Stimulated activated CD8-positive, alpha-beta memory T cell treated with anti-CD3 and anti-CD28 coated beads, Interleukin-2, amount 100 ng/mL, for 48 hours (primary cell): ENCODE measurements around the gene HOXC6.

Experiments
- DNase-seq, 2 donors: peaks; one replicate each; pipeline ENCODE4 v3.0.0-alpha.2; 2020; ENCODE audit warnings: low read depth in 2 of 2

Gene HOXC6

DNA sequence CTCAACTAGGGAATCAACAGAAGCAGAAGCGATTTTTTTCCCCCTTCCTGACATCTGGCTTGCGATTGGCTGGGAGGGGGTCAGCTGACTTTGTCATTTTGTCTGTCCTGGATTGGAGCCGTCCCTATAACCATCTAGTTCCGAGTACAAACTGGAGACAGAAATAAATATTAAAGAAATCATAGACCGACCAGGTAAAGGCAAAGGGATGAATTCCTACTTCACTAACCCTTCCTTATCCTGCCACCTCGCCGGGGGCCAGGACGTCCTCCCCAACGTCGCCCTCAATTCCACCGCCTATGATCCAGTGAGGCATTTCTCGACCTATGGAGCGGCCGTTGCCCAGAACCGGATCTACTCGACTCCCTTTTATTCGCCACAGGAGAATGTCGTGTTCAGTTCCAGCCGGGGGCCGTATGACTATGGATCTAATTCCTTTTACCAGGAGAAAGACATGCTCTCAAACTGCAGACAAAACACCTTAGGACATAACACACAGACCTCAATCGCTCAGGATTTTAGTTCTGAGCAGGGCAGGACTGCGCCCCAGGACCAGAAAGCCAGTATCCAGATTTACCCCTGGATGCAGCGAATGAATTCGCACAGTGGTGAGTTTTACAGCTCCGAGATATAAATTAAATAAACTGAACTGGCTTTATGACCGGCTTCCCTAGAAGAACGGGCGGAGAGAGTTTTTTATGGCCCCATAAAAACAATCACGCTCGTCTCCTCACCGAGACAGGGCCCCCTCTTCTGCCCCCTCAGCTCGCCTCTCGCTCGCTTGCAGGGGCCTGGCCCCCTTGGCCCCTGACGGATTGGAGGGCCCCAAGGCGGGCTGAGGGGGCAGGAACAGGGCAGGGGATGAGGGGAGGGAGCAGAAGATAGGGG, at the start of gene HOXC6:
Gene HOXC6, plus strand, starts transcription at position 127 of the 888 bp plus-strand sequence. Its CDS starts 82 bp downstream, at position 209.
- no peak for DNase-seq

DNA sequence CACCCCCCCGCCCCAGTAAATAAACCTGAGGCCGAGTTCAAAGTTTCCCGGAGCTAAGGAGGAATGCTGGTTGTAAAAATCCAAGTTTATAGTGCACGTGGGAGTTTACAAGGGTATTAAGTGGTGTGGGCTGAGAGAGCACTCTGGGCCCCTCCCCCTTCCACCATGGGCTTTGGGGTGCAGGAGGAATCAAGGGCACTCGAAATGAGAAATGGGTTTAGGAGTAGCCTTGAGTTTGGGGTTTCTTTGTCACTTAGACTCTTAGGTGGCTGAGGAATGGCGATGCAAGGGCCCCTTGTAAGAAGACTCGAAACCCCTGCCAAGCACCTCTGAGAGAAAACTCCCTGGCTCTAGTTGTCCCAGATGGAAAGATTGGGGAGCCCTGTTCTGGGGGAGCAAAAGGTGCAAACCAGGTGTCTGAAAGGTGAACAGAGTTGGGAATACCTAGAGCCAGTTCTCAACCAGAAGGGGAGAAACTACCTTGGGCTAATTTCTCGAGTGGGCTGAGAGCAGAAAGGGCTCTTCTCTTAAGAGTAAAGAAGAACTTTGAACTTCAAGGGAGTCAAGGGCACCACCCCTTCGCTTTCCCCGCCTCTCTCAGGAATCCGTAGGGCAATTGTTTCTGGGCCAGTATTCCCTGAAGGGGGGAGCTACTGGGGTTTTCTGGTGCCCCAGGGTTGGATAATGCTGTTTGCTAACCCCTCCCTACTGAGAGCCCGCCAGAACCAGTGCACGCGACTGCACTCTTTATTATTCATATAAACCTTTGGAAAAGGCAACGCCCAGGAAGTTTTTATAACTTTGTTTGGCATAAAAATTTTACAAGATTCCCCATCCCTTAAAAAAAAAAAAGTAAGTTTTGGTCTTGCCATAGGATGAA, 49.5 kb upstream of the HOXC6 start:
- DNase-seq = no peak

DNA sequence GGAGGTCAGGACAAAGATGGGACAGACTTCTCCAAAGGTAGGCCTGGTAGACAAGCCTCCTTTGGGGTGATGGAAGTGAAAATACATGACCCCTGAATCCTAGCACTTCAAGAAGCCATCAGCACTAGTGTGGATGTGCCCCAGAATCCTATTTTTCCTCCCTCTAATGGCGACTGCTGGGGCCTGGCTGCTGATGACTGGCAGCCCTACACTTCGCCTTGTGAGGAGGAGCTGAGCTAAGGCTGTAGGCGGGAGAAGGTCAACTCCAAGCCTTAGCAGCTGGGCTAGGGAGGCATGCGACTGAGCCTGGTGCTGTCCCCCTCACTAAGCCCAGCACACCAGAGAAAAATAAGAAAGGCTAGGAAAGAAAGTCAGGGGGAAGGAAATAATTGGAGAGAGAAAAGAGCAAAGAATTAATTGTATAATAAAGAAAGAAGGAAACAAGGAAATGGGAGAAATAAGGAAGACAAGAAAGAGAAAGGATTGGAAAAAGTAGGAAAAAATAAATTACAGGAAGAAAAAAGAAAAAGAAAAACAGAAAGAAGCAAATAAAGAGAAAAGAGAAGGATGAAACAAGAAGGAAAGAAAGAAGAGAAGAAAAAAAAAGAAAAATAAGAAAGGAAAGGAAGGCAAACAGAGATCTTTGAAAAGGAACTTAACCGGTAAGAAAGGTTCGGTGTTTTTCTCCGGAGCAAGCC, 48.0 kb upstream of the HOXC6 start:
- DNase-seq = no peak

DNA sequence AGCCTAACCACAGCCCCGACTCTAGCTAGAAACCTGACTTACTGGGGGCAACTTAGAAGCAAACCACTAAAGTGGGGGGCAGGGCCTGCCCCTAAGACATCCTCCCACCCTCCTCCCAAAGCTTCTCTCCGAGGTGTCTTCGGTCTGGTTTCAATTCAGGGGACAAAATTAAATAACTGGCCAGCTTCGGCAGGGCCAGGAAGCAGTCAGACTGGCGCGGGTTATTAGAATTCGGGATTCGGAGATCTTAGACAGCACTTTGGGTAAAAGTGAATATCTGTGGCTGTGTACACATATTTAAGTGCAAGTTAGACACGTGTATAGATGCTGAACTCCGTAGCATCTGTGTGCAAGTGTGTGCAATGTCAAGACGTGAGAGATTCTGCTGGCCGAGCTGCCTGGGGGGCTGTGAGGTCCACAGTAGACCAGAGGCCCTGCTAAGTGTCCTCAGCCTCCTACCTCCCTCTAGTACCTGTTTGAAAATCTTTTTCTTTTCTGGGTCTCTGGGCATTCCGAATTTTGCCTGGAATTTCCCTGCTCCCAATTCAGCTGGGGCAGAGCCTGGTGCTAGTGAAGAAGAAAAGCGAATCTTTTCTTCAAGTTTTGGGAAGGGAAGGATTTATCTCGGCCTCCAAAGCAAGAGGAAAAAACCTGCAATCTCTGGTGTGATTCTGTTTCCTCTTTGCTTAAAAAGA, 47.3 kb upstream of the HOXC6 start:
- no peak for DNase-seq

DNA sequence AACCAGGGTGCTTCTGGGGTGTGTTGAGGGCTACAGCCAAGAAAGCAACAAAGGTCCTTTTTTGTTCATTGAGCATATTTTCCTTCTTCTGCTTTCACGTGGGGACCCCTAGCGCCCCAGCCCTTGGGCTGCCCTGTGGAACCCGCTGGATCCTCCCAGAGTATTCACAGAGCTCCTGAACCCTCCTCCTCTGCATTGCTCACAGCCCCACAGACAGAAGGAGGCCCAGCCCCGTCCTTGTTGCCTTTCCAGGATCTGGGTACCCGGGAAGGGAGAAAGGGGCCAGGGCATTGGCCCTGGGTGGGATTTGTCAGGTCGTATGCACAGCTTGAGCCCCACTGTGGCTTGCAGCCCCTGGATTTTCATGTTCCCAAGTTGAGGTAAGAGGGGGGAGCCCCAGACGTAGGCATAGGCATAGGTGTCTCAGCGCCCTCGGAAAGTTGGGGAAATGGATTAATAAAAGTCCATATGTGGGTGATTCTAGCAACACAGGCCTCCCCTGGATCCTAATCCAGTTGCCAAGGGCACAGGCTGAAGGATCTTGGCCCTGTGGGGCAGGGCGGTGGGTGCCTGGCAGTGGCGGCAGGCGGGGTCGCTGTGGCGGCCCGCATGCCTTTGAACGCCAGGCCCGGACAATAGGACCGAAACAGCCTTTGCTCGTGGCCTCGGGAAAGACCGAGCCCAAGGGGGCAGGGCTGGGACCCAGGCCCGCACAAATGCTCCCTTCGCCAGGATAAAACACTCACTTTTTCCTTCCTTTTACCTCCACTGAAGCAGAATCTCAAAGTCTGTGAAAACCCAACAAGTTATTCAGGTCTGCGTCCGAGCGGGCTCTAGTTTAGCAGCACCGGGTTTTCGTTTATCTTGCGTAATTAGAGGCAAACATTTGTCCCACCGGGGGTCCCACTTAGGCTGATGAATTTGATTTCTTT, 46.3 kb upstream of the HOXC6 start:
- DNase-seq = no peak

DNA sequence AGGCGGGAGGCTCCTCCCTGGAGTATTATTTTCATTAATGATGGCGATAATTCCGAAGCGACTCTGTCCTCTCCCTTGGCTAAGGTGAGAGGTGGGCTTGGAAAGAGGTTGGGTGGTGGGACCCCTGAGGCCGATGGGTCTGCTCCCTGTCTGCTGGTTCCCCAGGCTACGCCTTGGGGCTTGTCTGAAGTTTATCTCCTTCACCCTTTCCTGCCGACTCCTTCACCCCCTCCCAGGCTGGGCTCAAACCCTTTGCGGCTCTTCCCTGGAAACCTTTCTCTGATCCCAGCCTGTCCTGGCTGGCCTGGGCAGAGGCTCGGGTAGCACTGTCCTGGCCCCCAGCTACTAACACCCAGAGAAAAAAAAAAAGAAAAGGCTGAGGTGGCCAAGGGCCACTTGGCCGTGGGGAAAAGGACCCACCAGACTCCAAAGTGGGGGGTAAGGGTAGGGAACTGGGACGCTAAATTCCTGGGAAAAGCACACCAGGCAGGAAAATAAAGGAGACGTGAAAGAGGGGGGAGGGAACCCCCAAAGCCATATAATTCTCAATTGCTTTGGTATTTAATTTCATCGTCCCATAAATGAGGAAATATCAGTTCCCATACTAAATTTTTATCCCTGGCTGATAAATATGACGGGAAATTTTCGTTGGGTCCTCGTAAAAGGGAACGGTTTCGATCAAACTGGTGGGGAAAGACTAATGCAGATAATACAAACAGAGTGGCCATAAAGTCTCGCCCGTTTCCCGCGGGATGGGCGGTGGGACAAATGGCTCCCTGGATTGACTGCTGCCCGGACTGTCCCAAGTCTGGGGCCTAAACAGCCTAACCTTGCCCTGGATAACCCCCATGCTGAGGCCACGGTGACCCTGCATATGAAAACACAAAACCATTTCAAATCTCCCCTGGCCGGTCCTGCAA, 45.3 kb upstream of the HOXC6 start:
- no peak for DNase-seq

DNA sequence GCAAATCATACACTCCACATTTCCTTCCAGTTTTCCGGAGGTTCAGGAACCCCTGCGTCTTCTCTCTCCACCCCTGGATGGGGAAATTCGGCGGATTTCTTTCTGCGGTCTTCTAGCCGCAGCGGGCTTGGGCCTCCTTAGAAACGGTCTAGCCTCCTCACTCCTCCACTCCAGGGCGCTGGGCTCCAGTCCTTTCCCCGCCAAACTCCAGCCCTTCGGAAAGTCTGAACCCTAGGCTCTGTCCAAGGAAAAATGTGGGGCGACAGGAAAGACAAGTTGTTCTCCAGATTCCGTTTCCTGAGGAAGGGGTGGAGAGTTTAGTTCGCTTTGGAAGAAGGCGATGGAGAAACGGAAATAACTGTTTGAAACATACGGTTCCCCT, 44.7 kb upstream of the HOXC6 start:
- DNase-seq = no peak

DNA sequence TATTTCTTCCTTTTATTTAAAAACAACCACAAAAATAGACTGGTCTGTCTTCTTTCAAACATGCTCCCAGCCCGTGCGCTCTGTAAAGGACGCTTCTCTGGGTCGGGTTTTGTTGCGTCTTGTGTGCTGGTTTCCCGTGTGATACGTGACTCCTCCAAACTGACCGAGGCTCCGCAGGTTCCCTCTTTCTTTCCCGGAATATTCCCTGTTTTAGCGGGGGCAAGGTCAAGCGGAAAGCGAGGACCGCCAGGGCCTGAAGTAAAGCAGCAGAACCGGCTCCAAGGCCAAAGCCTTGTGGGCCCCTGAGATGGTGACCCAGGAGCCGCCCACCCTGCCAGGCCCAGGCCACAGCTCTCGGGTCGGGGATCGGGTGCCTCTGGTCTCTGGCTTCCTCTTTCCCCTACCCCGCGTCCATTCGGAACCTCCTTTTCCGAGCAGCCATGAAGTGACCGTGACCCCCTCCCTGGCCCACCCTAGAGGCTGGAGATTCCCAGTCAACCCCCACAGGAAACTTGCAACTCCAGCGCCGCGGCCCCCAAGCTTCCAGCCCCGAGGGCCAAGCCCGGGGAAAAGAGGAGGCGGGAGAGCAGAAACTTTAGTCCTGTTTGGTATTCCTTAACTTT, 44.2 kb upstream of the HOXC6 start:
- DNase-seq = no peak

DNA sequence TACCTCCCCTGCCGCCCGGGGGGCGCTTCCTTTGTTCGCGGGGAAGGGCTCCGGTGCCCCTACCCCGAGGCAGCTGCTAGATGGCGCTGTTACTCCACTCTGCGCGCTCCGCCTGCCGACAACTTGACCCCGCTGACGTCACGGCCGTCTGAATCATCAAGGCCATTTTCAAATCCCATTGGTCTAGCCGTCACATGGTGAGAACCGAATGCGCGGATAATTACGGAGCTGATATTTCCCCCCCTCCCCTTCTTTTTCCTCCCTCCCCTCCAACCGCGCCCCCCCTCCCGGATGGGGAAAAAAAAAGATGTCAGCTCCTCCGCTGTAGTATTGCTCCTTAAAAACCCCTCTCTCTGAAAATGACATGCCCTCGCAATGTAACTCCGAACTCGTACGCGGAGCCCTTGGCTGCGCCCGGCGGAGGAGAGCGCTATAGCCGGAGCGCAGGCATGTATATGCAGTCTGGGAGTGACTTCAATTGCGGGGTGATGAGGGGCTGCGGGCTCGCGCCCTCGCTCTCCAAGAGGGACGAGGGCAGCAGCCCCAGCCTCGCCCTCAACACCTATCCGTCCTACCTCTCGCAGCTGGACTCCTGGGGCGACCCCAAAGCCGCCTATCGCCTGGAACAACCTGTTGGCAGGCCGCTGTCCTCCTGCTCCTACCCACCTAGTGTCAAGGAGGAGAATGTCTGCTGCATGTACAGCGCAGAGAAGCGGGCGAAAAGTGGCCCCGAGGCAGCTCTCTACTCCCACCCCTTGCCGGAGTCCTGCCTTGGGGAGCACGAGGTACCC, 43.1 kb upstream of the HOXC6 start, which contains the start of gene HOXC10:
Gene HOXC10, plus strand, starts transcription at position 246 of the 791 bp plus-strand sequence. Its CDS starts 114 bp downstream, at position 360.
- DNase-seq = peak; percentile 84 to 86

DNA sequence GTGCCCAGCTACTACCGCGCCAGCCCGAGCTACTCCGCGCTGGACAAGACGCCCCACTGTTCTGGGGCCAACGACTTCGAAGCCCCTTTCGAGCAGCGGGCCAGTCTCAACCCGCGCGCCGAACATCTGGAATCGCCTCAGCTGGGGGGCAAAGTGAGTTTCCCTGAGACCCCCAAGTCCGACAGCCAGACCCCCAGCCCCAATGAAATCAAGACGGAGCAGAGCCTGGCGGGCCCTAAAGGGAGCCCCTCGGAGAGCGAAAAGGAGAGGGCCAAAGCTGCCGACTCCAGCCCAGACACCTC, 42.6 kb upstream of the HOXC6 start:
- DNase-seq = no peak

DNA sequence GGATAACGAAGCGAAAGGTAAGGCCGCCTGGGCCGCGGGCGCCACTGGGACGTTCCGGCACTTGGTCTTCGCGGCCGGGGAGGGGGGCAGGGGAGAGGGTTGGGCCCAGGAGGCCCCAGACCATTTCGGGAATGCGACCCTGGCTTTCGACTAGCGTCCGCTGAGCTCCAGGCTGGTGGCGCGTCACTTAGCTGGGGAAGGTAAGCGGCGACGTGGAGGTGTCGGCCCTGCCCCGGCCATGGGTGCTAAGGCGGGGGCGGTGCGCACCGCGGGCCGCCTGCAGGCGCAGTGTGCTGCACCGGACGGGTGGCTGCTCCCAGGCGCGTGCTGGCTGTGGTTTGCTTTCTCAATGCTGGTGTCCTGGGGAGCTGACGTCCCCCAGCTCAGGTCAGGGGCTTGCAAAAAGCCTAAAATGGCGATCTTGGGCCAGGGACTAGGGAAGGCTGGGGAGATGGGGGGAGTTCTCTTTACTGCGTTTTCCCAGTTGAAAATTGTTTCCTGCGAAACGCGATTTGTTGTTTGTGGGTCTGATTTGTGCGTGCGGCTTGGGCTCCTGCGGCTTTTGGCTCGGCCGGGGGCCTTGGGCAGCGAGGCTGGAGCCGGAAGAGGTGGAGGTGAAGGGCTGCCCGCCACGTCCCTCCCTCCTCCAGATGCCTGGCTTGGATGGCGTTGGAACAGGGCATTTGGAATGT, 42.1 kb upstream of the HOXC6 start:
- no peak for DNase-seq

DNA sequence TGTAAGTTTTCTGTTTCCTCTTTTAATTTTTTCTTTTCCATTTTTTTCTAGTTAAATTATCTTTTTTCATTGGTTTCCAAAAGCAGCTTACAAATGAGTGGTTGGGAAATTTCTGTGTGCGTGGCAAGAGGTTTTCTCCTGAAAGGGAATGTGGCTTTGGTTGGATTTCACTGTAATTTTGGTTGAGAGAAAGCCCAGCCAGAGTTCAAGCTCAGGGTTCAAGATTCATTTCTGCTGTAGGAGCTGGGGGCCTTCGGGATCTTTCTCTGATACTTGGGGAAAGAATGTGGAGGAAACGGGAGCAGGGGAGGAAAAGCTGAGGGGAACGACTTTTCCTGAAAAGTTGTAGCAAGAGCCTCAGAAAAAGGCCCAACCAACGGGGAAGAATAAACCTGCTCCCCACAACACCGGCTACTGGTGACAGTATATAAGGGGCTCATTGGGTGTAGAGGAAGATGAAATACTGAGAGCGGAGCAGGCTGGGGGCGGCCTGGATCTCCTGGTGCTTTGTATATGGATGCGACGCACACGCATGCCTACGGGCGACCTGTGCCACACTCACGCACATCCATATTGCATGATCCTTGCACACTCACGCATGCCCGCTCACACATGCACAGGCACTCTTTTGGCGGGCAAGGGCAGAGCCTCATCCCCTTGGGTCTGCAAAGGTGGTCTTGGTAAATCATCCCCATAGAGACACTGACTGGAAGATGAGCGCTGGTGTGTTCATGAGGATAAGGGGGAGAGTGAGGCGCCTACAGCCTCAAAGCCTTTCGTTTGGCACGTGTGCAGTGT, 41.4 kb upstream of the HOXC6 start:
- no peak for DNase-seq

DNA sequence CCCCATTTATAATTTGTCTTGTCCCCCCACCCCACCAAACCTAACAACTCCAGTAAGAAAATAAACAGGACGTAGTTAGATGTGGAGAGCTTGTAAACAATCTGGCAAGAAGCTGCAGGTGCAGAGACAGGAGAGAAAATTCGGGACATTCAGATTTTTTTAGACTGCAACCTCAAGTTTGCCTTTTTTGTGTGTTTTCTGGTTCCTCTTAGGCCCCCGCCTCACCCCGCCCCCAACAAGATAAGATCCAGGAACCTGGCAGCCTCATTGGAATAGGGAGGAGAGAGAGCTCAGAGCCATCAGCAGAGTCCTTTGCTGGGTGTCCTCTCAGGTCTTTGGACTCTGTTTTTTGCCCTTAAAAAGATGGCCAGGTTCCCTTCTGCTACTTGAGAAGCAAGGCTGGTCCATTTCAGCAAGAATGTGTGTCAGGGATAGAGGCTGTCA, 40.4 kb upstream of the HOXC6 start:
- DNase-seq = no peak

DNA sequence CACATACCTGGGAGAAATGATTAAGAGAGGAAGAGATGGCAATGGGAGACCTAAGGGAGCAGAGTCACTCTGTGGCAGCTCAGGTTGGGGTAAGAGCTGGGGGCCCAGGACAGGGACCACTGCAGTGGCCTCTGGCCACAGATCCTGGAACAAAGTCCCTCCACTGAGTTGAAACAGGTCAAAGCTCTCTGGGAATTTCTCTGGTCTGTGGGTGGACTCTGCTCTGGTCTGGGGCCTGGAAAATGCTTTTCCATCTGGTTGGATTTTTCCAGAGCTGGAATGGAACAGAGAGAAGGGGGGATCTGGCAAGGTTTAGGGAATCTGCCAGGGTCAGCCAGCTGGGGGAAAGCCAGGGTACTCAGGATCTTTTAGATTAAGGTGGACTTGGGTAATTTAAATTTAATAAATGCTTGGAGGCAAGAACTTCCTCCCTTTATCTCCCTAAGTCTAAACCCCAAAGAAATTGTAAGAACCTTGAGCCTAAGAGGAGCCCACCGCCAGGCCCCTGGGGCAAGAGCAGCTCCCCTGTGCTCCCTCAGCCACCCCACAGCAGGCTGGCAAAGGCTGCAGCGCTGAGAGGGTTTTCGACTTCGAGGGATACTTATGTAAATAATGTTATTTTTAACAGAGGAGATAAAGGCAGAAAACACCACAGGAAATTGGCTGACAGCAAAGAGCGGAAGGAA, 39.6 kb upstream of the HOXC6 start:
- no peak for DNase-seq

DNA sequence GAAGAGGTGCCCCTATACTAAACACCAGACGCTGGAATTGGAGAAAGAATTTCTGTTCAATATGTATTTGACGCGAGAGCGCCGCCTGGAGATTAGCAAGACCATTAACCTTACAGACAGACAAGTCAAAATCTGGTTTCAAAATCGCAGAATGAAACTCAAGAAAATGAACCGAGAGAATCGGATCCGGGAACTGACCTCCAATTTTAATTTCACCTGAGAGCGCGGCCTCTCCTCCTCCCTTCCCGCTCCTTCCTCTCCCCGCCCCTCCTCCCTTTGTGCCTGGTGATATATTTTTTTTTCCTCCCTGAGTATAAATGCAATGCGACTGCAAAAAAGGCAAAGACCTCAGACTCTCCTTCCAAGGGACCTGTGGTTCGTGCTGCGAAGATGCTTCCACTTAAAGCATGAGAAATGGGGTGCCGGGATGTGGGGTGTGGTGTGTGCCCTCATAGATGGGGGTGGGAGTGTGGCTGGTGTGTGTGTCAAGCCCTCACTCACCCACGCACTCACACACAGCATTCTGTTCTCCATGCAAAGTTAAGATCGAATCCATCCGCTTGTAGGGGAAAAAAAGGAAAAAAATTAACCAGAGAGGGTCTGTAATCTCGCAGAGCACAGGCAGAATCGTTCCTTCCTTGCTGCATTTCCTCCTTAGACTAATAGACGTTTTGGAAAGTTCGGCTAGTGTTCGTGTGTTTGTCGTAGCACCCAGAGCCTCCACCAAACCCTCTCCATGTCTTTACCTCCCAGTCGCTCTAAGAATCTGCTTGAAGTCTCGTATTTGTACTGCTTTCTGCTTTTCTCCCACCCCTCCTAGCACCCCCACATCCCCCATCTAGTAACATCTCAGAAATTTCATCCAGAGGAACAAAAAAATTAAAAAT, 38.8 kb upstream of the HOXC6 start:
- no peak for DNase-seq
